Bronchial smooth muscle cell (primary cell): ENCODE measurements around the gene TNKS1BP1. TPM values are rescaled to one million over a fixed set of nuclear protein-coding genes. Genes with fewer than 3 reads are reported as not detected.

ENCODE experiments used
- total RNA-seq: library from RNA; depleted of rRNA; stranded (reverse); fragments of >200 nt; gene quantifications from 2 replicates; pipeline ENCODE4 v1.2.1, GENCODE V29; 2014

Gene TNKS1BP1, protein sequence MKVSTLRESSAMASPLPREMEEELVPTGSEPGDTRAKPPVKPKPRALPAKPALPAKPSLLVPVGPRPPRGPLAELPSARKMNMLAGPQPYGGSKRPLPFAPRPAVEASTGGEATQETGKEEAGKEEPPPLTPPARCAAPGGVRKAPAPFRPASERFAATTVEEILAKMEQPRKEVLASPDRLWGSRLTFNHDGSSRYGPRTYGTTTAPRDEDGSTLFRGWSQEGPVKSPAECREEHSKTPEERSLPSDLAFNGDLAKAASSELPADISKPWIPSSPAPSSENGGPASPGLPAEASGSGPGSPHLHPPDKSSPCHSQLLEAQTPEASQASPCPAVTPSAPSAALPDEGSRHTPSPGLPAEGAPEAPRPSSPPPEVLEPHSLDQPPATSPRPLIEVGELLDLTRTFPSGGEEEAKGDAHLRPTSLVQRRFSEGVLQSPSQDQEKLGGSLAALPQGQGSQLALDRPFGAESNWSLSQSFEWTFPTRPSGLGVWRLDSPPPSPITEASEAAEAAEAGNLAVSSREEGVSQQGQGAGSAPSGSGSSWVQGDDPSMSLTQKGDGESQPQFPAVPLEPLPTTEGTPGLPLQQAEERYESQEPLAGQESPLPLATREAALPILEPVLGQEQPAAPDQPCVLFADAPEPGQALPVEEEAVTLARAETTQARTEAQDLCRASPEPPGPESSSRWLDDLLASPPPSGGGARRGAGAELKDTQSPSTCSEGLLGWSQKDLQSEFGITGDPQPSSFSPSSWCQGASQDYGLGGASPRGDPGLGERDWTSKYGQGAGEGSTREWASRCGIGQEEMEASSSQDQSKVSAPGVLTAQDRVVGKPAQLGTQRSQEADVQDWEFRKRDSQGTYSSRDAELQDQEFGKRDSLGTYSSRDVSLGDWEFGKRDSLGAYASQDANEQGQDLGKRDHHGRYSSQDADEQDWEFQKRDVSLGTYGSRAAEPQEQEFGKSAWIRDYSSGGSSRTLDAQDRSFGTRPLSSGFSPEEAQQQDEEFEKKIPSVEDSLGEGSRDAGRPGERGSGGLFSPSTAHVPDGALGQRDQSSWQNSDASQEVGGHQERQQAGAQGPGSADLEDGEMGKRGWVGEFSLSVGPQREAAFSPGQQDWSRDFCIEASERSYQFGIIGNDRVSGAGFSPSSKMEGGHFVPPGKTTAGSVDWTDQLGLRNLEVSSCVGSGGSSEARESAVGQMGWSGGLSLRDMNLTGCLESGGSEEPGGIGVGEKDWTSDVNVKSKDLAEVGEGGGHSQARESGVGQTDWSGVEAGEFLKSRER (N-terminal part only)
- total RNA-seq, result 72.7 and 81.8 TPM in 2 replicates

DNA sequence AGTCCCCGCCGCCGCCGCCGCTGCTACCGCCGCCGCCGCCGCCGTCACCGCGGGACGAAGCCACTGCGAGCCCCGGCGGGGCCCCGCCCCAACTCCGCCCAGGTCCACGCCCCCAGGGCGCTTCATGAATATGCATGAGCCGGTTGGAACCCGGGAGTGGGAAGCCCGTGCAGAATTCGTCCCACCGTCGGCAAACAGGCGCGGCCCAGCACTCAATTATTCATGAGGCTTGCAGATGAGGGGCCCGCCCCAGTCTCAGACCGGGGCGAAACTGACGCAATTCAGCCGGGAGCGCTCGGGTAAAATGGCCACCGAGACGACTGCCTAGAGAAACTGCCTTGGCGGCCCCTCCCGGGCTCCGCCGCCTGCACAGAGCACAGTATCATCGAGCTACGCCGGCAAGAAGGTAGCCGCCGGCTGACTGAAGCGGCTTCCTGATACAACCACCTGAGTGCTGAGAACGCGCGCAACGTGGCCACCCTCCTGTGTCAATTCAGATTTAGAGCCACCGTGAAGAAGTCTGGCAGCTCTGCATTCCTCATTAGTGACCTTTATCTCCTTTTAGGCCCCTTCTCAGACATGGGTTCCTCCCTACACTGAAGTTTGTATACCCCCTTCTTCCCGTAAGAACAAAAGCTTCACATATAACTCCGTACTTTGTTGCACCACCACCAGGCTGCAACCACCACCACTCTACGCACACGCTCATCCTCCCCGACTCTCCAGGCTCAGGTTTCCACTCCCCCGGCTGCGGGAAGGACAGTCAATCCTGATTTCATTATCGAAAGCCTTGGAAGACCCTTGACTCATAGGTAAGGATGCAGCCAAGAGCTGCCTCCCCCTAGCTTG, at the start of gene TNKS1BP1:
TSS of gene TNKS1BP1 (minus strand) at position 67 of the 849 bp plus-strand sequence. CDS start 3,067 bp downstream, outside the sequence.

DNA sequence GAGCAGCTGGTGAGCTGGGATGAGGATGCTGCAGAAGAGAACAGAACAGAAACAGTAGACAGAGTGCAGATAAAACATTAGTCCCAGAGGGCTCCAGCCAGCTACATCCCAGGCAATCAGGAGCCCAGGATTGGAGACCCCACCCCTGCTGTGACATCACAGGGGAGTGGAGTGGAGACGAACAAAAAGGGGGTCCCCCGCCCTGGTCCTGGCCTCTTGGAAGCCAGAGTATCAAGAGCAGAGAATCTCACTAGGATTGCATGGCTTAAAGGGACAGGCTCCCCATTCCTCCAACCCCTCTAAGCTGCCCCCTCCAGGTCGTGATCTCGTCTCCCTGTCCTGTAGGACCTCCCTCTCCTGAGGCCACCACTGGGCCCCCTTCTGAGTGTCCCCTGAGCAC, 13.4 kb upstream of the TNKS1BP1 start, which contains the start of gene P2RX3:
TSS of gene P2RX3 (plus strand) at position 211 of the 400 bp plus-strand sequence. CDS start 199 bp downstream, outside the sequence.

DNA sequence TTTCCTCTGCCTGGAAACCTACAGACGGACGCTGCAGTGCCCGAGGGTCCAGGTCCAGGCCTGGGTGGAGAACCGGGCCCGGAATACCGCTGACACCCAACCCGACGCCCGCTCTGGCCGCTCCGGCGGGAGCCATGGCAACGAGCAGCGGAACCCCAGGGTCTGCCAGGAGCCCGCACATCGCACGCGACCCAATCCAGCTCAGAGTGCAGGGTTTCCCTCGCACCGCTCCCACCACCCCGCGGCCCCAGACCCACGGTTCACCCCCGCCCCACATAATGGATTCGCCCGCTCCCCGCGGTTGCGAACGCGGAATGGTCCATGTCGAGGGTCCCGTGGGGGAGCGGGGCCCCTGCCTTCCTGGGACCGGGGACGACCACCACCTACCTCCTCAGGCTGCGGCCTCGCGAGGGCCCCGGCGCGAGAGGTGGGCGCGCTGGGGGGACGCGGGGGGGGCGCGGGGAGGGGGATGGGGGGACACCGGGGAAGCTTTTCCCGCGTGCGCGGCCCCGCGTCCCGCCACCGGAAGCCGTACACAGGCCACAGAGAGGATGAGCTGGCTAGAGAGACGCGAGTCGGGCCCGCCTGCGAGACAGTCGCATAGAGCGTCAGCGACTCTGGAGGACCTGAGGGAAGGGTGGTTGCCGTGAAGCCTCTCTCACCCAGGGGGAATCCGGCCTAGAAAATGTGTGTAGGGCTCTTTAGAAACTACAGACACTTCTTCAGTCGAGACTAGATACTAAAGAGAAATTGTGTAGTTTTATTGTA, 10.8 kb upstream of the TNKS1BP1 start, which contains the start of gene SSRP1:
TSS of gene SSRP1 (minus strand) at position 550 of the 768 bp plus-strand sequence. CDS start 771 bp downstream, outside the sequence.

Other genes with a start within 250 kb of the TNKS1BP1 start
- gene LRRC55, start 143.0 kb downstream of the TNKS1BP1 start, total RNA-seq, result under 0.01 TPM in 1 of 2 replicates, not detected in the other
- gene APLNR, start 87.7 kb downstream of the TNKS1BP1 start, total RNA-seq, result not detected in 2 replicates
- 44.9 and 59.9 TPM in 2 replicates for gene SSRP1, start 10.9 kb upstream of the TNKS1BP1 start, total RNA-seq
- gene P2RX3, start 13.4 kb upstream of the TNKS1BP1 start, total RNA-seq, result not detected in 2 replicates
- not detected in 2 replicates for gene PRG3, start 56.2 kb upstream of the TNKS1BP1 start, total RNA-seq
- not detected in 2 replicates for gene PRG2, start 65.7 kb upstream of the TNKS1BP1 start, total RNA-seq
- 13.1 and 20.6 TPM in 2 replicates for gene SLC43A3, start 102.2 kb upstream of the TNKS1BP1 start, total RNA-seq
- gene RTN4RL2, start 135.6 kb upstream of the TNKS1BP1 start, total RNA-seq, result under 0.01 TPM in 2 replicates
- 12.0 and 26.4 TPM in 2 replicates for gene SLC43A1, start 190.8 kb upstream of the TNKS1BP1 start, total RNA-seq
- 47.3 and 55.0 TPM in 2 replicates for gene TIMM10, start 205.8 kb upstream of the TNKS1BP1 start, total RNA-seq
- gene SMTNL1, start 212.6 kb upstream of the TNKS1BP1 start, total RNA-seq, result not detected in 2 replicates
- 63.2 and 73.2 TPM in 2 replicates for gene UBE2L6, start 242.7 kb upstream of the TNKS1BP1 start, total RNA-seq